Uterus (tissue), 4 donors: ENCODE data around the gene FOXN3. TPM values are rescaled to one million over a fixed set of nuclear protein-coding genes. Genes with fewer than 3 reads are reported as not detected.

Experiments
- DNase-seq, 2 donors: peaks; one replicate each; pipeline ENCODE4 v3.0.0-alpha.2; 2019 to 2020
- H3K27ac ChIP-seq, 2 donors: fragments of 200-600 bp; sonication (generic); 1 replicate in 1 of 2; 2 replicates in 1 of 2; pipeline ENCODE4 v1.5.1; 2016 to 2018
- H3K27me3 ChIP-seq, 2 donors: fragments of 200-600 bp; sonication (generic); one replicate each; pipeline ENCODE4 v1.5.1; 2018 to 2019; ENCODE audit warnings: control low read depth in 1 of 2
- H3K36me3 ChIP-seq, 2 donors: fragments of 200-600 bp; sonication (generic); one replicate each; pipeline ENCODE4 v1.5.1; 2019; ENCODE audit warnings: control low read depth in 1 of 2
- H3K4me1 ChIP-seq, 2 donors: fragments of 200-600 bp; sonication (generic); one replicate each; pipeline ENCODE4 v1.5.1; 2018 to 2019; ENCODE audit warnings: control low read depth in 1 of 2
- H3K4me3 ChIP-seq, 2 donors: fragments of 200-600 bp; sonication (generic); 1 replicate in 1 of 2; 2 replicates in 1 of 2; pipeline ENCODE4 v1.5.1; 2018 to 2019; ENCODE audit warnings: mild to moderate bottlenecking in 1 of 2
- H3K9me3 ChIP-seq, 2 donors: fragments of 200-600 bp; sonication (generic); one replicate each; pipeline ENCODE4 v1.5.1; 2019; ENCODE audit warnings: control low read depth in 1 of 2
- POLR2A ChIP-seq, 2 donors: fragments of 450-650 bp; IDR thresholded peaks; one replicate each; pipeline ENCODE4 v1.6.1; 2016; ENCODE audit warnings: antibody characterized with exemption in 2 of 2, mild to moderate bottlenecking in 1 of 2, moderate library complexity in 1 of 2
- intact Hi-C: fragments of 100-400 bp; cut with DNase I; formaldehyde crosslinking; loops from one replicate; pipeline ENCODE4 v1.15.1; 2023; ENCODE audit warnings: low total_unique reads
- total RNA-seq, 4 donors: library from RNA; depleted of rRNA in 3 of 4; stranded (reverse); fragments of >200 nt in 3 of 4; gene quantifications; one replicate each; pipeline versions ENCODE4 v1.1.0 to v1.2.4, GENCODE V29; 2014 to 2023
- TF ChIP-seq, protein P1 (sequence below), 4 experiments: fragments of 200-600 bp in 2 of 4; fragments of 450-650 bp in 2 of 4; sonication (generic) in 2 of 4; IDR thresholded peaks; one replicate each; pipeline ENCODE4 v1.5.1; 2016 to 2019; ENCODE audit warnings: antibody characterized with exemption in 4 of 4, mild to moderate bottlenecking in 2 of 4, moderate library complexity in 1 of 4
- donor health status: DM: yes; HTN: yes; CAD: no.

Gene FOXN3
- total RNA-seq, 4 donors from 2014 or later, result 37.7 to 103 (median 74.9) TPM

- Histone ChIP-seq H3K36me3 (no peaks in the 10 kb centered on the region), H3K9me3 (no peaks in the 10 kb centered on the region), H3K4me3 (no peak overlapping the region), H3K27me3 (no peaks in the 10 kb centered on the region), H3K27ac (no peak overlapping the region), H3K4me1 (no peaks in the 10 kb centered on the region)
- DNase-seq, result no peak
- intact Hi-C loops, result no loop called here
- TF ChIP-seq, protein P1, sequence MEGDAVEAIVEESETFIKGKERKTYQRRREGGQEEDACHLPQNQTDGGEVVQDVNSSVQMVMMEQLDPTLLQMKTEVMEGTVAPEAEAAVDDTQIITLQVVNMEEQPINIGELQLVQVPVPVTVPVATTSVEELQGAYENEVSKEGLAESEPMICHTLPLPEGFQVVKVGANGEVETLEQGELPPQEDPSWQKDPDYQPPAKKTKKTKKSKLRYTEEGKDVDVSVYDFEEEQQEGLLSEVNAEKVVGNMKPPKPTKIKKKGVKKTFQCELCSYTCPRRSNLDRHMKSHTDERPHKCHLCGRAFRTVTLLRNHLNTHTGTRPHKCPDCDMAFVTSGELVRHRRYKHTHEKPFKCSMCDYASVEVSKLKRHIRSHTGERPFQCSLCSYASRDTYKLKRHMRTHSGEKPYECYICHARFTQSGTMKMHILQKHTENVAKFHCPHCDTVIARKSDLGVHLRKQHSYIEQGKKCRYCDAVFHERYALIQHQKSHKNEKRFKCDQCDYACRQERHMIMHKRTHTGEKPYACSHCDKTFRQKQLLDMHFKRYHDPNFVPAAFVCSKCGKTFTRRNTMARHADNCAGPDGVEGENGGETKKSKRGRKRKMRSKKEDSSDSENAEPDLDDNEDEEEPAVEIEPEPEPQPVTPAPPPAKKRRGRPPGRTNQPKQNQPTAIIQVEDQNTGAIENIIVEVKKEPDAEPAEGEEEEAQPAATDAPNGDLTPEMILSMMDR (IDR thresholded peaks at IDR 0.05), result no peak
- no peak for TF ChIP-seq POLR2A (IDR thresholded peaks at IDR 0.05)
Observed at GRCh38 chr14:89142366-89142765, 274.7 kb downstream of the FOXN3 start.

DNA sequence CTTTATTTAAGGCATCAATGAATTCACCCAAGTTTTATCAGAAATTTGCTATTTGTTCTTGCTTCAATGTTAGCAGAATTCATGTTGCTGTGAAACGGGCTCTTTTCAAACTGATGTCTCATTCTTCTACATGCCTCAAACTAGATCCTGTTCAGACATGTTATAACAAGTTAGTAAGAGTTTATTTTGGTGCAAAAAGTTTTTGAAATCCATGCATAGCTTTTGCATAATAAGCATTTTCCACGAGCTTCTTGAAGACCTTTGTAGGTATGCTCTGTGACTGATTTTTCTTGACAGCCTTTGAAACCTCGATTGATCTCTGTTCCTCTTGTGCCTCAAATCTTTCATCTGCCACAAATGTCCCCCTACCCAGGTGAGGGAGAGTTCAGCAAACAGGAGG, 275.2 kb downstream of the FOXN3 start:
- Histone ChIP-seq H3K4me3 (no peak overlapping the region), H3K36me3 (no peaks in the 10 kb centered on the region), H3K27me3 (no peaks in the 10 kb centered on the region), H3K9me3 (no peaks in the 10 kb centered on the region), H3K4me1 (no peaks in the 10 kb centered on the region), H3K27ac (no peak overlapping the region)
- DNase-seq, result no peak
- intact Hi-C loops, result no loop called here
- TF ChIP-seq, protein P1 (IDR thresholded peaks at IDR 0.05), result no peak

GRCh38 chr14:89140326-89140725, 276.7 kb downstream of the FOXN3 start:
- intact Hi-C loops, result no loop called here
- TF ChIP-seq POLR2A (IDR thresholded peaks at IDR 0.05), result no peak
- TF ChIP-seq, protein P1 (IDR thresholded peaks at IDR 0.05), result no peak

GRCh38 chr14:89139404-89140247, 277.4 kb downstream of the FOXN3 start:
- Histone ChIP-seq H3K9me3 (no peaks in the 10 kb centered on the region), H3K27ac (no peak overlapping the region), H3K36me3 (no peaks in the 10 kb centered on the region), H3K27me3 (no peaks in the 10 kb centered on the region), H3K4me3 (no peak overlapping the region), H3K4me1 (no peaks in the 10 kb centered on the region)
- no peak for DNase-seq
- TF ChIP-seq, protein P1 (IDR thresholded peaks at IDR 0.05), result no peak
- TF ChIP-seq POLR2A (IDR thresholded peaks at IDR 0.05), result no peak
- intact Hi-C loops, result no loop called here

More at GRCh38 chr14:89140326-89140725, 276.7 kb downstream of the FOXN3 start:
- no peak for DNase-seq
- H3K4me3 ChIP-seq, result no peak overlapping the region
- H3K4me1 ChIP-seq, result no peaks in the 10 kb centered on the region
- no peak overlapping the region for H3K27ac ChIP-seq
- H3K9me3 ChIP-seq, result no peaks in the 10 kb centered on the region
- H3K27me3 ChIP-seq, result no peaks in the 10 kb centered on the region
- no peaks in the 10 kb centered on the region for H3K36me3 ChIP-seq

DNA sequence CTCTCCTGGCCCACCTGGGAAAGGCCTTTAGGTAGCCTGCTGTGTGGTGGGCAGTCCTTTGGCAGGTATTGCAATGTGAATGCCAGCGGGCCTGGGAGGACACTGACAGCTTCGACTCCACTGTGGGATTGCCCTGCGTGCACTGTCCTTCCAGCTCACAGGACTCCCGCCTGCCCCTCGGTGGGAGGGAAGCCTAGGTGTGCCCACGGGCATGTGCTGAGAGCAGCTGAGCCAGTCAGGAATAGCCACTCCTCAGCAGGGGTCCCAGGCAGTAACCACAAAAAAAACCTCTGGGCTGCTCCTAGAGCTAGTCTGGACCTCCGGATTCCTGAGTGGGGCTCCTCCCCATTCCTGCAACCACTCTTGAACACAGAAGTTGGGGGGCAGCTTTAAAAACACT, 278.2 kb downstream of the FOXN3 start:
- H3K9me3 ChIP-seq, result no peaks in the 10 kb centered on the region
- intact Hi-C loops, result no loop called here
- H3K4me3 ChIP-seq, result no peak overlapping the region
- H3K36me3 ChIP-seq, result no peaks in the 10 kb centered on the region
- DNase-seq, result no peak
- H3K27ac ChIP-seq, result no peak overlapping the region
- H3K4me1 ChIP-seq, result no peaks in the 10 kb centered on the region
- no peak for TF ChIP-seq POLR2A (IDR thresholded peaks at IDR 0.05)
- TF ChIP-seq, protein P1 (IDR thresholded peaks at IDR 0.05), result no peak
- no peaks in the 10 kb centered on the region for H3K27me3 ChIP-seq
